ENCODE results near the gene GP1BB.

Gene GP1BB

GRCh38 chr22:19756288-19757128 lies 33.2 kb downstream of the GP1BB start:
- DNase-seq (ENCODE audit: low read depth), result no peak

- no peak for DNase-seq (ENCODE audit: low read depth)
These were observed 34.0 kb downstream of the GP1BB start for GRCh38 chr22:19757140-19757984.

GRCh38 chr22:19757985-19758895 lies 34.9 kb downstream of the GP1BB start:
- no peak for DNase-seq (ENCODE audit: low read depth)

GRCh38 chr22:19758896-19759426 lies 35.6 kb downstream of the GP1BB start:
- no peak for DNase-seq (ENCODE audit: low read depth)

GRCh38 chr22:19759427-19760057 lies 36.2 kb downstream of the GP1BB start:
- DNase-seq (ENCODE audit: low read depth), result no peak

GRCh38 chr22:19760058-19760950 lies 37.0 kb downstream of the GP1BB start, which contains the start of gene TBX1:
Gene TBX1 (plus strand): TSS chr22:19760778. CDS start chr22:19760844, 66 bp downstream.
- DNase-seq (ENCODE audit: low read depth), result no peak

- DNase-seq (ENCODE audit: low read depth), result no peak
These were observed 37.8 kb downstream of the GP1BB start for GRCh38 chr22:19760951-19761724.

- no peak for DNase-seq (ENCODE audit: low read depth)
These were observed 38.6 kb downstream of the GP1BB start for GRCh38 chr22:19761725-19762567.

GRCh38 chr22:19762568-19763457 lies 39.5 kb downstream of the GP1BB start:
- no peak for DNase-seq (ENCODE audit: low read depth)

- no peak for DNase-seq (ENCODE audit: low read depth)
These were observed 40.3 kb downstream of the GP1BB start for GRCh38 chr22:19763458-19764298.

GRCh38 chr22:19764299-19764593 lies 40.9 kb downstream of the GP1BB start:
- no peak for DNase-seq (ENCODE audit: low read depth)

- no peak for DNase-seq (ENCODE audit: low read depth)
These were observed 41.5 kb downstream of the GP1BB start for GRCh38 chr22:19764636-19765476.

- DNase-seq (ENCODE audit: low read depth), result no peak
These were observed 42.3 kb downstream of the GP1BB start for GRCh38 chr22:19765477-19766239.

GRCh38 chr22:19766240-19766510 lies 42.8 kb downstream of the GP1BB start:
- no peak for DNase-seq (ENCODE audit: low read depth)

Measured in fibroblast of the conjunctiva (primary cell).